ENCODE measurements around the gene ACTL10.

ACTL10 gene

DNA sequence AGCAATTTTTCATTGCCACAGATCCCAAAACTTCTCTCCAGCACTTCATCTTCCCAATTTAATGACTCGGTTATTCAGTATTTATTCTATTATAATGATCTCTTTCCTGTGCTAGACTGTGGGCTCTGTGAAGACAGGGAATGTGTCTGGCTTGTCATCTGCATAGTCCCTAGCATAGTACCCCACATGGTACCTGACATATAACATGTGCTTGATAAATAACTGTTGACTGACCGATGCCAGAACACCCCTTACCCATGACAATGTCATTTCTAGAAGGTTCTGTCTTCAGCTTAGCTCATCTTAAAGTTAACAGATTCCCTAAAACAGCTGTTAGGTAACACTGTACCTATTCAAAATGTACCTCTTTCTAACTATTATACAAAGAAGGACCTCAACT, 49.8 kb downstream of the ACTL10 start:
- TF ChIP-seq, protein P1, sequence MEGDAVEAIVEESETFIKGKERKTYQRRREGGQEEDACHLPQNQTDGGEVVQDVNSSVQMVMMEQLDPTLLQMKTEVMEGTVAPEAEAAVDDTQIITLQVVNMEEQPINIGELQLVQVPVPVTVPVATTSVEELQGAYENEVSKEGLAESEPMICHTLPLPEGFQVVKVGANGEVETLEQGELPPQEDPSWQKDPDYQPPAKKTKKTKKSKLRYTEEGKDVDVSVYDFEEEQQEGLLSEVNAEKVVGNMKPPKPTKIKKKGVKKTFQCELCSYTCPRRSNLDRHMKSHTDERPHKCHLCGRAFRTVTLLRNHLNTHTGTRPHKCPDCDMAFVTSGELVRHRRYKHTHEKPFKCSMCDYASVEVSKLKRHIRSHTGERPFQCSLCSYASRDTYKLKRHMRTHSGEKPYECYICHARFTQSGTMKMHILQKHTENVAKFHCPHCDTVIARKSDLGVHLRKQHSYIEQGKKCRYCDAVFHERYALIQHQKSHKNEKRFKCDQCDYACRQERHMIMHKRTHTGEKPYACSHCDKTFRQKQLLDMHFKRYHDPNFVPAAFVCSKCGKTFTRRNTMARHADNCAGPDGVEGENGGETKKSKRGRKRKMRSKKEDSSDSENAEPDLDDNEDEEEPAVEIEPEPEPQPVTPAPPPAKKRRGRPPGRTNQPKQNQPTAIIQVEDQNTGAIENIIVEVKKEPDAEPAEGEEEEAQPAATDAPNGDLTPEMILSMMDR (IDR thresholded peaks at IDR 0.05; ENCODE audit: low read depth, low read length, missing control alignments): no peak
- no peak overlapping the region for H3K27ac ChIP-seq
- no peak for DNase-seq
- no peaks in the 10 kb centered on the region for H3K36me3 ChIP-seq (replicated peaks)
- no peak overlapping the region for H3K4me3 ChIP-seq (ENCODE audit: low read depth, low read length)
- H3K27me3 ChIP-seq (replicated peaks): no peaks in the 10 kb centered on the region
- in situ Hi-C loops (cut with HindIII; ENCODE audit: low pct_ligation_motif_present, low sequenced_read_pairs): no loop called here
